ENCODE data around the gene TFPT.

DNA sequence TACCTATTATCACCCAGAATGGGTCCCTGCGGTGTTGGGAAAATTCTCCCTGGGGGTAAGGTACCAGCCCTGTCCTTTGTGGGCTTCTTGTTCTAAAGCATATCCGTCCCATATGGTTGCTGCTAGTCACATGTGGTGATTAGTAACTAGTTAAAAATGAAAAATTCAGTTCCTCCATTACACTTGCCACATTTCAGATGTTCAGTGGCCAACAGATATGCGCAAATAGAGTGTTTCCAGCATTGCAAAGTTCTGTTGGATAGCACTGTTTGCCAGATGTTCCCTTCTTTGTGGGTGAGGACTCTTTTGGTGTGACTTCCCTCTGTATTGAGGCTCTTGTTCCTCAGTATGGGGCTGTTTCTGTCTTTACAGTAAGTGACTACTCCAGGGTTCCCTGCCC is 25.9 kb upstream of the TFPT start:
- no peak for TF ChIP-seq POLR2AphosphoS5 (IDR thresholded peaks at IDR 0.05; ENCODE audit: low read depth, low read length)
- TF ChIP-seq, protein P1, sequence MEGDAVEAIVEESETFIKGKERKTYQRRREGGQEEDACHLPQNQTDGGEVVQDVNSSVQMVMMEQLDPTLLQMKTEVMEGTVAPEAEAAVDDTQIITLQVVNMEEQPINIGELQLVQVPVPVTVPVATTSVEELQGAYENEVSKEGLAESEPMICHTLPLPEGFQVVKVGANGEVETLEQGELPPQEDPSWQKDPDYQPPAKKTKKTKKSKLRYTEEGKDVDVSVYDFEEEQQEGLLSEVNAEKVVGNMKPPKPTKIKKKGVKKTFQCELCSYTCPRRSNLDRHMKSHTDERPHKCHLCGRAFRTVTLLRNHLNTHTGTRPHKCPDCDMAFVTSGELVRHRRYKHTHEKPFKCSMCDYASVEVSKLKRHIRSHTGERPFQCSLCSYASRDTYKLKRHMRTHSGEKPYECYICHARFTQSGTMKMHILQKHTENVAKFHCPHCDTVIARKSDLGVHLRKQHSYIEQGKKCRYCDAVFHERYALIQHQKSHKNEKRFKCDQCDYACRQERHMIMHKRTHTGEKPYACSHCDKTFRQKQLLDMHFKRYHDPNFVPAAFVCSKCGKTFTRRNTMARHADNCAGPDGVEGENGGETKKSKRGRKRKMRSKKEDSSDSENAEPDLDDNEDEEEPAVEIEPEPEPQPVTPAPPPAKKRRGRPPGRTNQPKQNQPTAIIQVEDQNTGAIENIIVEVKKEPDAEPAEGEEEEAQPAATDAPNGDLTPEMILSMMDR (IDR thresholded peaks at IDR 0.05) = no peak
